ENCODE measurements around the gene MSN. TPM values are rescaled to one million over a fixed set of nuclear protein-coding genes. Genes with fewer than 3 reads are reported as not detected.
"Not testable (repeated sequence)": the region's sequence is repeated elsewhere in the genome, so short reads cannot be mapped to it uniquely, and the experiment has no call there.

MSN gene
- total and polyA plus RNA-seq, 9 donors = 60.1 to 342 (median 160) TPM

DNA sequence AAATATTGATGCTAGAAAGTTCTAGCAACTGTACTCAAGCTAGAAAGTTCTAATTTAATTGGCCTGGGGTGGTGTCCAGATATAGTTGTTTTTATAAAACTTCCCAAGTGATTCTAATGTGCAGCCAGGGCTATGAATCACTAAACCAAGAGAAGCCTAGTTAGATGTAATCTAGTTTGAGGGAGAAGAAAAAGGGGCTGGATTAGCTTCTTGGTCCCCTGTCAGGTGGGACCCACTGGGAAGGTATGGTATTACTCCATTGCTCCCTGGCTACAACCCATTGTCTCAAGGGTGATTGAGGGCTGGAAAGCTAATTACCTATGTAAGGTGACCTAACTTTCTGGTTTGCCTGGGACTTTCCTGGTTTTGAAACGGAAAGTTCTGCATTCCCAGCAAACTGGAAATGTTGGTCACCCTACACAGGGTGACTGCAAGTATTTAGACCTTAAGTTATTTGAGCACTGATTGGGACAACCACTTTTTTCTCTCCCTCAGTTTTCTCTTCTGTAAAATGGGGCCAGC is 23.9 kb upstream of the MSN start:
- intact Hi-C loops (cut with DNase I) = no loop called here
- H3K9me3 ChIP-seq = no peaks in the 10 kb centered on the region
- no peaks in the 10 kb centered on the region for H3K36me3 ChIP-seq
- H3K4me1 ChIP-seq (ENCODE audit: insufficient read depth) = peaks cover 4% of the 10 kb centered on the region
- H3K27me3 ChIP-seq = no peaks in the 10 kb centered on the region
- H3K4me3 ChIP-seq = no peak overlapping the region
- no peak overlapping the region for H3K27ac ChIP-seq
- no peak for DNase-seq
- 76 to 94% (median 79%) methylated on average over 1 of the region's 1 CpG for WGBS, 3 donors
- TF ChIP-seq EP300 (IDR thresholded peaks at IDR 0.05) (no peak), POLR2A (IDR thresholded peaks at IDR 0.05) (no peak)
- TF ChIP-seq, protein P1, sequence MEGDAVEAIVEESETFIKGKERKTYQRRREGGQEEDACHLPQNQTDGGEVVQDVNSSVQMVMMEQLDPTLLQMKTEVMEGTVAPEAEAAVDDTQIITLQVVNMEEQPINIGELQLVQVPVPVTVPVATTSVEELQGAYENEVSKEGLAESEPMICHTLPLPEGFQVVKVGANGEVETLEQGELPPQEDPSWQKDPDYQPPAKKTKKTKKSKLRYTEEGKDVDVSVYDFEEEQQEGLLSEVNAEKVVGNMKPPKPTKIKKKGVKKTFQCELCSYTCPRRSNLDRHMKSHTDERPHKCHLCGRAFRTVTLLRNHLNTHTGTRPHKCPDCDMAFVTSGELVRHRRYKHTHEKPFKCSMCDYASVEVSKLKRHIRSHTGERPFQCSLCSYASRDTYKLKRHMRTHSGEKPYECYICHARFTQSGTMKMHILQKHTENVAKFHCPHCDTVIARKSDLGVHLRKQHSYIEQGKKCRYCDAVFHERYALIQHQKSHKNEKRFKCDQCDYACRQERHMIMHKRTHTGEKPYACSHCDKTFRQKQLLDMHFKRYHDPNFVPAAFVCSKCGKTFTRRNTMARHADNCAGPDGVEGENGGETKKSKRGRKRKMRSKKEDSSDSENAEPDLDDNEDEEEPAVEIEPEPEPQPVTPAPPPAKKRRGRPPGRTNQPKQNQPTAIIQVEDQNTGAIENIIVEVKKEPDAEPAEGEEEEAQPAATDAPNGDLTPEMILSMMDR (IDR thresholded peaks at IDR 0.05) = no peak

DNA sequence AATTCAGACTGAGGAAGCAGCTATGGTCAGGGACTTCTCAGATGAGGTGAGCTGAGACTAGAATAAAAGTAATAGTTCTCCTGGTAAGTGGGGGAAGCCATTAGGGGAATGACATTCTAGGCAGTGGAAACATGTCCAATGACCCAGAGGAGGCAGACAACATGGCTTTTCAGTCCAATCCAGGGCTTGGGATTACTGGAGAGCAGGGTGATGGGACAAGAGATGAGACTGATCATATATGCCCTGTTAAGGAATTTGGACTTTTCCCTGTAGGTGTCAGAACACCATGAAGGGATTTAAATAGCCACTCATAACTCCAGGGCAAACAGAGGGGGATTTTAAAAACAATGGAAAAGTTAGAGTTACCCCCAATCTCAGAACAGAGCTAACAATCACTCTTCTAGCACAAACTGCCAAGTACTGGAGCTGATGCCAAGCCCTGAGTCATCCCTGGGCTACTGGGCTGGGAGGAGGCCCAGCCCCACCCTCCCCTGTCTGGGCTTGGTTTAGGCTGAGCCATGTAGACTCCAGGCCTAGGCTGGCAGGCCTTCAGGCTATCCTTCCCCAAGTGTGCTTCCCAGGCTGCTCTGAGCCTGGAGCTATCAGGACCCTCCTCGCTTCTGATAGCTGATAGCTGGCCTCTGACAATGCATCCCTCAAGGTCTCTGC is 22.7 kb upstream of the MSN start:
- WGBS, 3 donors = 19 to 27% (median 23%) methylated on average over 1 of the region's 1 CpG
- peak overlapping the region in 1 of 2 donors; percentile 46 for H3K27ac ChIP-seq
- DNase-seq = peak; percentile 82 to 90 (median 85)
- no peaks in the 10 kb centered on the region for H3K9me3 ChIP-seq
- no peak overlapping the region for H3K4me3 ChIP-seq
- TF ChIP-seq EP300 (IDR thresholded peaks at IDR 0.05) (no peak), POLR2A (IDR thresholded peaks at IDR 0.05) (no peak)
- TF ChIP-seq, protein P1 (IDR thresholded peaks at IDR 0.05) = no peak
- intact Hi-C loops (cut with DNase I) = no loop called here
- no peaks in the 10 kb centered on the region for H3K36me3 ChIP-seq
- H3K27me3 ChIP-seq = no peaks in the 10 kb centered on the region
- peaks cover 4% of the 10 kb centered on the region for H3K4me1 ChIP-seq (ENCODE audit: insufficient read depth)

DNA sequence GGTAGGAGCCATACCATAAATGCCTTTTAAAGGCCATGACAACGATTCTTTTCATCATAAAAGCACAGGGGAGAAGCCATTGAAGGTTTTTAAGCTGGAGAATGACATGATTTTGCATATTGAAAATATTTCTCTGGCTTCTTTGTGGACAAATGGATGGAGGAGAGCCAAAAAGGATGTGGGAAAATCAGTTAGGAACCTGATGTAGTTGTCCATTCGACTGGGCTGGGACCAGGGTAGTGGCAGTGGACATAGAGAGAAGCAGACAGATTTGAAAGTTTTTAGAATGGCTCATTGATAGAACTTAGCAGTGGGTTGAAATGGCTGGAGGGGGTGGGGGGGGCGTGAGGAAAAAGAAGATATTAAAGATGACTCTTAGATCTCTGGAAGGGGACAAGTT is 19.7 kb upstream of the MSN start:
- 58 to 71% (median 59%) methylated on average over 3 of the region's 3 CpGs for WGBS, 3 donors
- TF ChIP-seq EP300 (IDR thresholded peaks at IDR 0.05) (no peak), POLR2A (IDR thresholded peaks at IDR 0.05) (no peak)
- TF ChIP-seq, protein P1 (IDR thresholded peaks at IDR 0.05) = no peak

DNA sequence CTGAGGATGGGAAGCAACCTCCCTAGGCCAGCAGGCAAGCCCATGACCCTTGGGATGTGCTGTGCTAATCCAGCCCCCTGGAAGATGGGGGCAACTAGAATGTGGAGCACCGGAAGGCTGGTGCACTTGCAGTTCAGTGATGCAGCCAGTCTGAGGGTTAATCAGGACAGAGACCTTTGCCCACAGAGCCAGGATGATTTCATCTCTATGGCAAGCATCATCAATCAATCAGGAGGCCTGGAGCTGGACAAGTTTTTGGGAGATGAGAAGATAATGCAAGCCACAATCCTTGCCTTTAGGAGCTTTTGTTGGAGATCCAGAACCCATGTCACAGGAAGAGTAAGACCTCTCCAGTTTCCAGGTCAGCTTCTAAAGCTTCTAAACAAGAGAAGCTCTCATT is 15.4 kb upstream of the MSN start:
- no peaks in the 10 kb centered on the region for H3K36me3 ChIP-seq
- no peaks in the 10 kb centered on the region for H3K27me3 ChIP-seq
- DNase-seq = no peak
- WGBS, 3 donors = 84 to 100% (median 87%) methylated on average over 1 of the region's 1 CpG
- H3K4me1 ChIP-seq (ENCODE audit: insufficient read depth) = no peaks in the 10 kb centered on the region
- intact Hi-C loops (cut with DNase I) = no loop called here
- H3K4me3 ChIP-seq = no peak overlapping the region
- no peaks in the 10 kb centered on the region for H3K9me3 ChIP-seq
- H3K27ac ChIP-seq = no peak overlapping the region
- TF ChIP-seq POLR2A (IDR thresholded peaks at IDR 0.05) (no peak), EP300 (IDR thresholded peaks at IDR 0.05) (no peak)
- TF ChIP-seq, protein P1 (IDR thresholded peaks at IDR 0.05) = no peak

More for the DNA sequence above, 19.7 kb upstream of the MSN start:
- DNase-seq = no peak
- no peak overlapping the region for H3K27ac ChIP-seq
- intact Hi-C loops (cut with DNase I) = no loop called here
- no peak overlapping the region for H3K4me3 ChIP-seq
- H3K27me3 ChIP-seq = no peaks in the 10 kb centered on the region
- H3K9me3 ChIP-seq = no peaks in the 10 kb centered on the region
- H3K4me1 ChIP-seq (ENCODE audit: insufficient read depth) = peaks cover 4% of the 10 kb centered on the region
- H3K36me3 ChIP-seq = no peaks in the 10 kb centered on the region

DNA sequence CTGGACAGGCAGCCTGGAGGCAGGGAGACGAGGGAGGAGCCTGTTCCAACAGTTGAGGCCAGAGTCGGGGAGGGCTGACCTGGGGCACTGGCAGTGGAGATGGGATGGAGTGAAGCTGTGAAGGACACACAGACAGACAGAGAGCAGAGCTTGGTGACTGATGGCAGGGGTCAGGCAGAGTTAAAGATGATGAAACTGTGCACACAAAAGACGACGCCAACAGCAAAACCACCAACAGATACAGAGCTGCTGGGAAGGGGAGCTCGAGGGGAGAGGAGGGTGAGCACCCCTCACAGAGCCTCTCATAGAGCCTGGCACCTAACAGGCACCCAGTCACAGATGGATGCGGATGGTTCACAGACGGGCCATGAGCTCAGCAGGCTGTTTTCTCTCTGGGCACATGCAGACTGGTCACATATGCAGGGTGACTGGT is 10.4 kb upstream of the MSN start:
- 49 to 63% (median 56%) methylated on average over 5 to 7 of the region's 7 CpGs for WGBS, 3 donors
- H3K9me3 ChIP-seq; intact Hi-C loops (cut with DNase I); H3K27ac ChIP-seq; DNase-seq; H3K27me3 ChIP-seq; H3K36me3 ChIP-seq; H3K4me3 ChIP-seq; H3K4me1 ChIP-seq (ENCODE audit: insufficient read depth): not testable (repeated sequence)
